Measurements from ENCODE around the gene RFTN1. TPM values are rescaled to one million over a fixed set of nuclear protein-coding genes. Genes with fewer than 3 reads are reported as not detected.

The RFTN1 gene
- total RNA-seq, 4 donors from 2014 or later = 32.0 to 187 (median 47.6) TPM

GRCh38 chr3:16502347-16502908, 11.1 kb downstream of the RFTN1 start:
- no peak overlapping the region for H3K4me3 ChIP-seq
- no peaks in the 10 kb centered on the region for H3K9me3 ChIP-seq
- TF ChIP-seq CTCF (IDR thresholded peaks at IDR 0.05) = no peak
- no peak for TF ChIP-seq POLR2A (IDR thresholded peaks at IDR 0.05)
- intact Hi-C loops (cut with DNase I; ENCODE audit: low total_unique reads) = no loop called here
- H3K4me1 ChIP-seq = no peaks in the 10 kb centered on the region
- H3K27me3 ChIP-seq = no peaks in the 10 kb centered on the region
- H3K36me3 ChIP-seq = no peaks in the 10 kb centered on the region
- DNase-seq = no peak
- H3K27ac ChIP-seq = no peak overlapping the region

- H3K9me3 ChIP-seq = no peaks in the 10 kb centered on the region
- H3K4me3 ChIP-seq = no peak overlapping the region
- no peak for TF ChIP-seq POLR2A (IDR thresholded peaks at IDR 0.05)
- no peak for TF ChIP-seq CTCF (IDR thresholded peaks at IDR 0.05)
- H3K36me3 ChIP-seq = no peaks in the 10 kb centered on the region
- intact Hi-C loops (cut with DNase I; ENCODE audit: low total_unique reads) = no loop called here
- no peaks in the 10 kb centered on the region for H3K27me3 ChIP-seq
- H3K27ac ChIP-seq = no peak overlapping the region
- no peaks in the 10 kb centered on the region for H3K4me1 ChIP-seq
- DNase-seq = no peak
Observed at GRCh38 chr3:16501376-16501775, 12.1 kb downstream of the RFTN1 start.

DNA sequence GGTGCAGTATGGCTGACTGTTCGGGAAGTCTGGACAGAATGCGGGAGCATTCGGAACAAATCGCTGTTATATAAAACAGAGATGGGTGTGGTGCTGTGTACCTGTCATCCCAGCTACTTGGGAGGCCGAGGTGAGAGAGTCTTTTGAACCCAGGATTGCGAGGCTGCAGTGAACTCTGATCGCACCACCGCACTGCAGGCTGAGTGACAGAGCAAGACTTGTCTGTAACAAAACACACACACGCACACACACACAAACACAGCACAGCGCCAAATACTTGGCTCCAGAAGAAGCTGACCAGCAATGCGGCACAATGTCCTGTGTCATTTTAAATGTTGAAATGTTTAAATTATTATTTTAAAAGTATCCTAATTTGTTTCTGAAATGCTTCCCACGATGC, 12.6 kb downstream of the RFTN1 start:
- H3K4me3 ChIP-seq = no peak overlapping the region
- intact Hi-C loops (cut with DNase I; ENCODE audit: low total_unique reads) = no loop called here
- no peaks in the 10 kb centered on the region for H3K27me3 ChIP-seq
- H3K4me1 ChIP-seq = no peaks in the 10 kb centered on the region
- TF ChIP-seq POLR2A (IDR thresholded peaks at IDR 0.05) (no peak), CTCF (IDR thresholded peaks at IDR 0.05) (no peak)
- DNase-seq = no peak
- no peak overlapping the region for H3K27ac ChIP-seq
- no peaks in the 10 kb centered on the region for H3K9me3 ChIP-seq
- no peaks in the 10 kb centered on the region for H3K36me3 ChIP-seq

- H3K27ac ChIP-seq = no peak overlapping the region
- H3K4me3 ChIP-seq = no peak overlapping the region
- no peak for DNase-seq
- no peaks in the 10 kb centered on the region for H3K27me3 ChIP-seq
- H3K36me3 ChIP-seq = no peaks in the 10 kb centered on the region
- no peaks in the 10 kb centered on the region for H3K4me1 ChIP-seq
- no peaks in the 10 kb centered on the region for H3K9me3 ChIP-seq
- no peak for TF ChIP-seq CTCF (IDR thresholded peaks at IDR 0.05)
- no peak for TF ChIP-seq POLR2A (IDR thresholded peaks at IDR 0.05)
- intact Hi-C loops (cut with DNase I; ENCODE audit: low total_unique reads) = no loop called here
Observed at GRCh38 chr3:16500093-16500492, 13.4 kb downstream of the RFTN1 start.

GRCh38 chr3:16499351-16499750, 14.1 kb downstream of the RFTN1 start:
- H3K9me3 ChIP-seq = no peaks in the 10 kb centered on the region
- no peak overlapping the region for H3K27ac ChIP-seq
- TF ChIP-seq POLR2A (IDR thresholded peaks at IDR 0.05) (no peak), CTCF (IDR thresholded peaks at IDR 0.05) (no peak)
- H3K27me3 ChIP-seq = no peaks in the 10 kb centered on the region
- H3K36me3 ChIP-seq = no peaks in the 10 kb centered on the region
- intact Hi-C loops (cut with DNase I; ENCODE audit: low total_unique reads) = no loop called here
- no peak for DNase-seq
- no peaks in the 10 kb centered on the region for H3K4me1 ChIP-seq
- H3K4me3 ChIP-seq = no peak overlapping the region

Measured in uterus (tissue), 4 donors.